GM23248 (cell line): ENCODE results near the gene TSPEAR. TPM values are rescaled to one million over a fixed set of nuclear protein-coding genes. Genes with fewer than 3 reads are reported as not detected.
"Not testable (repeated sequence)": the region's sequence is repeated elsewhere in the genome, so short reads cannot be mapped to it uniquely, and the experiment has no call there.

Source experiments
- DNase-seq: peaks from one replicate; pipeline ENCODE4 v3.0.0-alpha.2; 2015
- H2AFZ ChIP-seq: fragments of 200-600 bp; sonication (generic); 2 replicates; pipeline ENCODE4 v1.6.1; 2016; ENCODE audit warnings: antibody characterized with exemption
- H3F3A ChIP-seq: fragments of 200-600 bp; sonication (generic); 2 replicates; pipeline ENCODE4 v1.6.1; 2016; ENCODE audit warnings: mild to moderate bottlenecking, antibody characterized with exemption, mixed run types; ENCODE audit not compliant: insufficient read depth
- H3K27ac ChIP-seq: fragments of 200-600 bp; sonication (generic); 2 replicates; pipeline ENCODE4 v1.5.1; 2016; ENCODE audit warnings: mild to moderate bottlenecking
- H3K27me3 ChIP-seq: fragments of 200-600 bp; sonication (generic); replicated peaks from 2 replicates; pipeline ENCODE4 v1.6.1; 2016; ENCODE audit warnings: mild to moderate bottlenecking; ENCODE audit not compliant: insufficient read depth
- H3K36me3 ChIP-seq: fragments of 200-600 bp; sonication (generic); 2 replicates; pipeline ENCODE4 v1.6.1; 2016; ENCODE audit warnings: low read depth, mild to moderate bottlenecking
- H3K4me1 ChIP-seq: fragments of 200-600 bp; sonication (generic); 2 replicates; pipeline ENCODE4 v1.6.1; 2016; ENCODE audit warnings: mild to moderate bottlenecking; ENCODE audit not compliant: insufficient read depth
- H3K4me2 ChIP-seq: fragments of 200-600 bp; sonication (generic); one replicate; pipeline ENCODE4 v1.6.1; 2016; ENCODE audit warnings: mild to moderate bottlenecking; ENCODE audit not compliant: unreplicated experiment
- H3K4me3 ChIP-seq: fragments of 200-600 bp; sonication (generic); 2 replicates; pipeline ENCODE4 v1.5.1; 2016; ENCODE audit warnings: mild to moderate bottlenecking
- H3K79me2 ChIP-seq: fragments of 200-600 bp; sonication (generic); 2 replicates; pipeline ENCODE4 v1.6.1; 2016; ENCODE audit warnings: mild to moderate bottlenecking; ENCODE audit not compliant: insufficient read depth
- H3K9ac ChIP-seq: fragments of 200-600 bp; sonication (generic); 2 replicates; pipeline ENCODE4 v1.6.1; 2016; ENCODE audit warnings: mild to moderate bottlenecking
- H3K9me2 ChIP-seq: fragments of 200-600 bp; sonication (generic); 2 replicates; pipeline ENCODE4 v1.6.1; 2016; ENCODE audit warnings: mixed run types, mild to moderate bottlenecking, moderate library complexity; ENCODE audit not compliant: insufficient read depth
- H3K9me3 ChIP-seq: fragments of 200-600 bp; sonication (generic); one replicate; pipeline ENCODE4 v1.6.1; 2017; ENCODE audit warnings: low read depth
- H4K20me1 ChIP-seq: fragments of 200-600 bp; sonication (generic); 2 replicates; pipeline ENCODE4 v1.6.0; 2016; ENCODE audit not compliant: insufficient read depth
- EZH2 ChIP-seq: fragments of 200-600 bp; sonication (generic); IDR thresholded peaks from 2 replicates; pipeline ENCODE4 v1.6.1; 2018; ENCODE audit warnings: antibody characterized with exemption, mild to moderate bottlenecking; ENCODE audit not compliant: insufficient read depth, poor library complexity, severe bottlenecking
- EZH2phosphoT487 ChIP-seq: fragments of 200-600 bp; sonication (generic); IDR thresholded peaks from 2 replicates; pipeline ENCODE4 v1.6.1; 2018; ENCODE audit warnings: antibody characterized with exemption, moderate library complexity, mild to moderate bottlenecking, low read depth; ENCODE audit not compliant: insufficient read depth
- WGBS, 2 experiments: methylation state at CpG; one replicate each; pipeline ENCODE4 v1.1.6; 2015 to 2017; ENCODE audit warnings: low lambda C conversion rate in 2 of 2, low coverage in 1 of 2; ENCODE audit errors: missing lambda C conversion rate in 2 of 2; 5-methylcytosine and 5-hydroxymethylcytosine counted together
- in situ Hi-C: fragments of 300-500 bp; cut with MboI; formaldehyde crosslinking; loops from 2 replicates; pipeline ENCODE4 v1.15.0; 2020
- polyA plus RNA-seq: library from polyadenylated mRNA; unstranded; fragments of >200 nt; fragmentation: Nextera tagmentation; extraction: Ambion mirVana; gene quantifications from 2 replicates; pipeline ENCODE4 v1.2.1, GENCODE V29; 2016
- total RNA-seq: library from RNA; depleted of rRNA; stranded (reverse); fragments of >200 nt; shearing (Covaris generic); gene quantifications from 2 replicates; pipeline ENCODE4 v1.2.3, GENCODE V29; 2014

The TSPEAR gene
- total and polyA plus RNA-seq, 2 experiments from 2014 or later, result not detected

DNA sequence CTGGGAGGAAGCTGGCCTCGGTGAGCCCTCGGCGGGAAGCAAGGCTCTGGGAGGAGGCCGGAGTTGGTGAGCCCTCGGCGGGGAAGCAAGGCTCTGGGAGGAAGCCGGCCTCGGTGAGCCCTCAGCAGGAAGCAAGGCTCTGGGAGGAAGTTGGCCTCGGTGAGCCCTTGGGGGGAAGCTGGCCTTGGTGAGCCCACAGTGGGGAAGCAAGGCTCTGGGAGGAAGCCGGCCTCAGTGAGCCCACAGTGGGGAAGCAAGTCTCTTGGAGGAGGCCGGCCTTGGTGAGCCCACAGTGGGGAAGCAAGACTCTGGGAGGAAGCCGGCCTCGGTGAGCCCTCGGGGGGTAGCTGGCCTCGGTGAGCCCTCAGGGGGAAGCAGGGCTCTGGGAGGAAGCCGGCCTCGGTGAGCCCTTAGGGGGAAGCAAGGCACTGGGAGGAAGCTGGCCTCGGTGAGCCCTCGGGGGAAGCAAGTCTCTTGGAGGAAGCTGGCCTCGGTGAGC lies 207.4 kb downstream of the TSPEAR start:
- 63 to 65% methylated on average over 9 to 20 of the region's 20 CpGs for WGBS, 2 experiments
- Histone ChIP-seq H2AFZ (no peak overlapping the region), H3K27ac (no peak overlapping the region), H3K36me3 (no peaks in the 10 kb centered on the region), H3K4me1 (no peaks in the 10 kb centered on the region), H3K9me2 (no peaks in the 10 kb centered on the region), H3K9ac (no peak overlapping the region), H3K79me2 (no peaks in the 10 kb centered on the region), H3K4me3 (no peak overlapping the region), H4K20me1 (no peaks in the 10 kb centered on the region), H3K9me3 (no peaks in the 10 kb centered on the region), H3K27me3 (peaks cover 15% of the 10 kb centered on the region; the same call in 1 of the 2 replicates), H3F3A (no peaks in the 10 kb centered on the region), H3K4me2 (no peak overlapping the region)
- DNase-seq, result no peak
- in situ Hi-C loops, result loop anchor here (25.0 kb wide), 1 partner anchor 433 kb away; the partner anchor contains the start of gene SLX9
- no peak for TF ChIP-seq EZH2phosphoT487
- no peak for TF ChIP-seq EZH2

- H3K27ac ChIP-seq, H3K36me3 ChIP-seq, H2AFZ ChIP-seq, DNase-seq, H3K9ac ChIP-seq, H3K4me3 ChIP-seq, H3K79me2 ChIP-seq, H3K9me3 ChIP-seq, H3F3A ChIP-seq, H3K4me2 ChIP-seq, H4K20me1 ChIP-seq, H3K9me2 ChIP-seq, H3K4me1 ChIP-seq: not testable (repeated sequence)
- in situ Hi-C loops, result loop anchor here (25.0 kb wide), 1 partner anchor 434 kb away; the partner anchor contains the start of gene SLX9
- WGBS, 2 experiments, result 52 to 59% methylated on average over 6 to 44 of the region's 44 CpGs
- H3K27me3 ChIP-seq, result peaks cover 16% of the 10 kb centered on the region
These were observed 208.1 kb downstream of the TSPEAR start for GRCh38 chr21:44503006-44503889.

DNA sequence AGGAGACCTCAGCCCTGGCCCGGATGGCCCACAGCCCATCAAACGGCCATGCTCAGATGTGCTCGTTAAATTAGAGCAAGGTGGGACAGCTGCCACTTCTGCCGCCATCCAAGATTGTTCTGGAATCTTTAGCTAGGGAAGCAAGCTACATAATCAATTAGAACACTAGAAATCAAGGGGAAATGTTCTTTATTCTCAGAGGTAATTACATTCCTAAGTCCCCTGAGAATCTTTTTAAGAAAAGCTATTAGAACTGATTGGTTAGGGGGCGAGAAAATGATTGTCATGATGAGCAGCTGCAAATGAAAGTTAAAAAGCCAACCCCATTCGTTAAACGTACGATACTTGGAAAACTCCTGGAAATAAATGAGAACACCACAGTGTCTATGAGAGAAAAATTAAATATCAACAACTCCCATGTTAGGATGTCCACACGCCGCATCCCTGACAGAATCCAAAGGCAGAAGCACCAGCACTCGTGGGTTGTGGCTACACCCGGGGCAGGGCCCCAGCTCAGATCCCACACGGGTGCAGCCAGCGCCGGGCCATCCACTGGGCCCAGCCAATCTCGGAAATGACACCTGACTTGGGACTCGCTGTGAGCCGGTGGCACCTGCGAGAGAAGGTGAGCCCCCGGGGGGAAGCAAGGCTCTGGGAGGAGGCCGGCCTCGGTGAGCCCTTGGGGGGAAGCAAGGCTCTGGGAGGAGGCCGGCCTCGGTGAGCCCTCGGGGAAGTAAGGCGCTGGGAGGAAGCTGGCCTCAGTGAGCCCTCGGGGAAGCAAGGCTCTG lies 209.0 kb downstream of the TSPEAR start:
- 63 to 71% methylated on average over 22 to 27 of the region's 27 CpGs for WGBS, 2 experiments
- TF ChIP-seq EZH2phosphoT487 (no peak), EZH2 (no peak)
- no peaks in the 10 kb centered on the region for H3F3A ChIP-seq
- H4K20me1 ChIP-seq, result no peaks in the 10 kb centered on the region
- no peaks in the 10 kb centered on the region for H3K79me2 ChIP-seq
- no peak overlapping the region for H3K4me2 ChIP-seq
- H3K4me1 ChIP-seq, result no peaks in the 10 kb centered on the region
- DNase-seq, result no peak
- H3K36me3 ChIP-seq, result no peaks in the 10 kb centered on the region
- H3K27ac ChIP-seq, result no peak overlapping the region
- H3K9ac ChIP-seq, result no peak overlapping the region
- no peaks in the 10 kb centered on the region for H3K9me3 ChIP-seq
- no peaks in the 10 kb centered on the region for H3K9me2 ChIP-seq
- H3K4me3 ChIP-seq, result no peak overlapping the region
- in situ Hi-C loops, result loop anchor here (25.0 kb wide), 1 partner anchor 435 kb away; the partner anchor contains the start of gene SLX9
- peaks cover 20% of the 10 kb centered on the region for H3K27me3 ChIP-seq
- H2AFZ ChIP-seq, result no peak overlapping the region

DNA sequence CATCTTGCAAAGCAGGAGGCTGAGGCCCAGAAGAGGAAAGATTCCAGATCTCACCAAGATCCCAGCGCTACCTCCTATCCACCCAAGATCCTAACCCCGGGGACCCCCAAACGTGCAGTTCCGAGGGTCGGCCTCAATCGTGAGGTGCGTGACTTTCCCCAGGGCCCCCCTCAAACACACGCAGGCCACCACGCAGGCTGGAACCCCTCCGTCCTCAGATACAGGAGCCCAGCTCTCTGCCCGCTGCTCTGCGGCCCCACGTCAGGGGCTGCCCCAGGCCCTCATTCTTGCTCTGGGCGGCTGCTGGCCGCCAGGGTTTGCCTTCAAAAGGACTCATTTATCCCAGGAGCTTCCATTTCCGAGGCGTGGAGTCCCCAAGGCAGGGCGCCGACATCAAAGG lies 211.3 kb downstream of the TSPEAR start:
- in situ Hi-C loops, result loop anchor here (25.0 kb wide), 1 partner anchor 437 kb away; the partner anchor contains the start of gene SLX9

More for the DNA sequence above, 211.3 kb downstream of the TSPEAR start:
- no peak for TF ChIP-seq EZH2phosphoT487
- TF ChIP-seq EZH2, result no peak
- H3K9ac ChIP-seq, result no peak overlapping the region
- H4K20me1 ChIP-seq, result no peaks in the 10 kb centered on the region
- 60 to 62% methylated on average over 13 to 19 of the region's 19 CpGs for WGBS, 2 experiments
- no peaks in the 10 kb centered on the region for H3F3A ChIP-seq
- no peak overlapping the region for H3K4me2 ChIP-seq
- H3K27me3 ChIP-seq, result peaks cover 14% of the 10 kb centered on the region
- no peaks in the 10 kb centered on the region for H3K9me3 ChIP-seq
- DNase-seq, result no peak
- no peak overlapping the region for H3K27ac ChIP-seq
- no peaks in the 10 kb centered on the region for H3K79me2 ChIP-seq
- H3K9me2 ChIP-seq, result no peaks in the 10 kb centered on the region
- no peak overlapping the region for H2AFZ ChIP-seq
- no peaks in the 10 kb centered on the region for H3K36me3 ChIP-seq
- no peak overlapping the region for H3K4me3 ChIP-seq
- H3K4me1 ChIP-seq, result no peaks in the 10 kb centered on the region
